ENCODE results near the gene RAPGEF1. TPM values are rescaled to one million over a fixed set of nuclear protein-coding genes. Genes with fewer than 3 reads are reported as not detected.

Gene RAPGEF1
- total and polyA plus RNA-seq, 9 of the 15 experiments (the other 6 are each of a cell fraction or from before 2014, with no cell fraction given) = 0.06 to 44.1 (median 19.9) TPM

DNA sequence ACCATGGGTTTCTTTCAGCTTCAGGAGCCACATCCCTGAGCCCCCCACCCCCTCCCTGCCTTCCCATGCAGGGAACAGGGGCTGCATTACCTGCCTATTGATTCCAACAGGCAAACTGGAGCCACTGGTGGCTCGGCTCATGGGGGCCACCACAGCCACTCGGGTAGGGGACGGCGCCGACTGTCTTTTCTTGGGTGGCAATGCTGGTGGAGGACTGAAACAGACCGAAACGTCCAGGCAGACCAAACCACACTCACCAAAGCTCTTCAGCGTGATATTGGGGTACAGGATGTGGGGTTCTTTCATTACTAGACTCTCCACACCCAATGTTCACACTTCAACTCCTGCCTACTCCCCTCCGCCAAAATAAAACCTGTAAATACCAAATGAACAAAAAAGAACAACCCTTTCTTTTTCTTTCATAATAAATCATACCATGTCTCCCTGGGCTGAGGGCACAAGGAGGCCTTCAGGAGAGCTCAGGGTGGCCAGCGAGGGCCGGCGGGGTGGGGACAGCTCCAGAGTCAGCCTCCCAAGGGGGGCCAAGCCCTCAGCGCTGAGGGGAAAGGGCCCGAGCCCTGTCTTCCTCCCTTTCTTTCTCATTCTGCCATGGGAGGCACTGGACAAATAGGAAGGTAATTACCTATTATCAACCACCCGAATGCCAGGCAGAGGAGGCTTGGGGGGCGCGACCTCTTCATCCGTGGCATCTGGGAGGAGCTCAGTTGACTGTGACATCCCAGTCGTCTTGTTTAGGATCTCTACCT, 111.2 kb downstream of the RAPGEF1 start:
- DNase-seq (ENCODE audit: extremely low read depth in 1 of 4, low spot score in 3 of 4) = no peak
- H3K79me2 ChIP-seq (ENCODE audit: control insufficient read depth, insufficient read depth, low read length) = no peaks in the 10 kb centered on the region
- no peak for FAIRE-seq
- no peak for ATAC-seq
- H3K9me1 ChIP-seq (ENCODE audit: control insufficient read depth, insufficient read depth, low read length) = no peaks in the 10 kb centered on the region
- peaks cover 34% of the 10 kb centered on the region for H3K36me3 ChIP-seq (ENCODE audit: control insufficient read depth, insufficient read depth, low read length)
- H3K27ac ChIP-seq (ENCODE audit: extremely low read depth, low read depth, low read length) = no peak overlapping the region
- H3K4me1 ChIP-seq (replicated peaks in 1 of 2; ENCODE audit: control insufficient read depth in 2 of 2, insufficient read depth in 2 of 2, low read length in 2 of 2) = peaks cover 2 to 7% of the 10 kb centered on the region in 2 experiments; a peak in 4 of 5 replicates
- H3K9me3 ChIP-seq (replicated peaks; ENCODE audit: control insufficient read depth, insufficient read depth, low read depth, low read length) = no peaks in the 10 kb centered on the region
- intact Hi-C loops (cut with micrococcal nuclease) (no loop called here), in situ Hi-C loops (cut with MboI) (no loop called here)
- no peaks in the 10 kb centered on the region for H3K27me3 ChIP-seq (ENCODE audit: control insufficient read depth in 2 of 2, insufficient read depth in 2 of 2, low read length in 2 of 2)
- no peak for TF ChIP-seq HSF4 (CRISPR knock-in tag; IDR thresholded peaks at IDR 0.05; ENCODE audit: borderline replicate concordance)
- no peak for TF ChIP-seq TAF1 (IDR thresholded peaks at IDR 0.05; ENCODE audit: control insufficient read depth, extremely low read depth, insufficient read depth, low read length, severe bottlenecking)
- TF ChIP-seq ZNF551 (CRISPR knock-in tag; IDR thresholded peaks at IDR 0.05) = no peak
- TF ChIP-seq SMAD3 (CRISPR knock-in tag; conservative IDR thresholded peaks at IDR 0.05) = no peak
- TF ChIP-seq ZNF583 (CRISPR knock-in tag; IDR thresholded peaks at IDR 0.05) = no peak
- no peak for TF ChIP-seq ZC3H8 (IDR thresholded peaks at IDR 0.05)
- no peak for TF ChIP-seq POLR2B (IDR thresholded peaks at IDR 0.05; ENCODE audit: low read depth, partially characterized antibody)
- no peak for TF ChIP-seq NONO (IDR thresholded peaks at IDR 0.05; ENCODE audit: low read depth in 2 of 2, low read length in 1 of 2)
- no peak for TF ChIP-seq BMI1 (IDR thresholded peaks at IDR 0.05; ENCODE audit: low read length)
- no peak for TF ChIP-seq RBM39 (optimal IDR thresholded peaks at IDR 0.05; ENCODE audit: low read depth, low read length)
- no peak for TF ChIP-seq SIX5 (IDR thresholded peaks at IDR 0.05; ENCODE audit: borderline replicate concordance in 1 of 2, insufficient read depth in 1 of 2, low read depth in 1 of 2, low read length in 2 of 2)
- no peak for TF ChIP-seq U2AF2 (optimal IDR thresholded peaks at IDR 0.05; ENCODE audit: low read depth, low read length)
- TF ChIP-seq, protein P1, sequence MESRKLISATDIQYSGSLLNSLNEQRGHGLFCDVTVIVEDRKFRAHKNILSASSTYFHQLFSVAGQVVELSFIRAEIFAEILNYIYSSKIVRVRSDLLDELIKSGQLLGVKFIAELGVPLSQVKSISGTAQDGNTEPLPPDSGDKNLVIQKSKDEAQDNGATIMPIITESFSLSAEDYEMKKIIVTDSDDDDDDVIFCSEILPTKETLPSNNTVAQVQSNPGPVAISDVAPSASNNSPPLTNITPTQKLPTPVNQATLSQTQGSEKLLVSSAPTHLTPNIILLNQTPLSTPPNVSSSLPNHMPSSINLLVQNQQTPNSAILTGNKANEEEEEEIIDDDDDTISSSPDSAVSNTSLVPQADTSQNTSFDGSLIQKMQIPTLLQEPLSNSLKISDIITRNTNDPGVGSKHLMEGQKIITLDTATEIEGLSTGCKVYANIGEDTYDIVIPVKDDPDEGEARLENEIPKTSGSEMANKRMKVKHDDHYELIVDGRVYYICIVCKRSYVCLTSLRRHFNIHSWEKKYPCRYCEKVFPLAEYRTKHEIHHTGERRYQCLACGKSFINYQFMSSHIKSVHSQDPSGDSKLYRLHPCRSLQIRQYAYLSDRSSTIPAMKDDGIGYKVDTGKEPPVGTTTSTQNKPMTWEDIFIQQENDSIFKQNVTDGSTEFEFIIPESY (CRISPR knock-in tag; IDR thresholded peaks at IDR 0.05) = no peak
- TF ChIP-seq CCAR2 (IDR thresholded peaks at IDR 0.05; ENCODE audit: low read depth, low read length) = no peak
- TF ChIP-seq NFE2 (IDR thresholded peaks at IDR 0.05; ENCODE audit: low read depth) = no peak
- TF ChIP-seq ZNF324 (CRISPR knock-in tag; IDR thresholded peaks at IDR 0.05) = no peak
- no peak for TF ChIP-seq ARID1B (IDR thresholded peaks at IDR 0.05)
- TF ChIP-seq NELFE (IDR thresholded peaks at IDR 0.05; ENCODE audit: insufficient read depth, insufficient read length) = no peak
- TF ChIP-seq SIN3B (IDR thresholded peaks at IDR 0.05; ENCODE audit: low read depth) = no peak
- no peak for TF ChIP-seq ZNF717 (CRISPR knock-in tag; IDR thresholded peaks at IDR 0.05)
- H4K20me1 ChIP-seq (replicated peaks; ENCODE audit: control insufficient read depth, insufficient read depth, low read length) = no peaks in the 10 kb centered on the region
- H3K9ac ChIP-seq (ENCODE audit: insufficient read depth in 1 of 2, low read depth in 2 of 2, low read length in 2 of 2) = no peak overlapping the region
- H2AFZ ChIP-seq (ENCODE audit: low read depth, low read length) = no peak overlapping the region
- ChIA-PET POLR2A (no interaction called here), CTCF (ENCODE audit: low intra/inter-chr PET ratio) (no interaction called here)
- BruUV-seq (replicated peaks) = no TSS peak
- 87% methylated on average over 17 of the region's 19 CpGs for WGBS (ENCODE audit: insufficient coverage, low coverage, missing lambda C conversion rate)
- no peak overlapping the region for H3K4me3 ChIP-seq
- no peak overlapping the region for H3K4me2 ChIP-seq (ENCODE audit: insufficient read depth, low read length)
